Measurements from ENCODE around the gene WDR81. TPM values are rescaled to one million over a fixed set of nuclear protein-coding genes. Genes with fewer than 3 reads are reported as not detected.

WDR81 gene
- total and polyA plus RNA-seq, 2 donors (not counting 1 experiment from before 2014, with no cell fraction given): 52.7 to 102 TPM

- H3K4me3 Mint-ChIP-seq: no peak overlapping the region
- POLR2A ChIA-PET: no interaction called here
- Histone ChIP-seq H3K9ac (ENCODE audit: low read length) (no peak overlapping the region), H3K36me3 (replicated peaks in 1 of 2; ENCODE audit: control extremely low read depth in 1 of 2, control insufficient read depth in 1 of 2, extremely low read depth in 1 of 2, insufficient read depth in 2 of 2, low read length in 1 of 2) (no peaks in the 10 kb centered on the region), H2AFZ (ENCODE audit: insufficient read depth, low read depth, low read length, poor library complexity, severe bottlenecking) (no peak overlapping the region), H3K4me2 (replicated peaks; ENCODE audit: low read depth, low read length, poor library complexity, severe bottlenecking) (no peak overlapping the region), H3K4me3 (ENCODE audit: control extremely low read depth in 1 of 5, extremely low read depth in 1 of 5, insufficient read depth in 1 of 5, low read depth in 2 of 5, low read length in 4 of 5) (no peak overlapping the region), H3K4me1 (ENCODE audit: control insufficient read depth in 2 of 2, insufficient read depth in 2 of 2, low read length in 2 of 2) (peaks cover 10 to 15% of the 10 kb centered on the region in 2 donors), H3K79me2 (ENCODE audit: control insufficient read depth, insufficient read depth, low read length) (no peaks in the 10 kb centered on the region), H3K27ac (ENCODE audit: low read length in 2 of 2) (no peak overlapping the region), H3K9me3 (ENCODE audit: control extremely low read depth in 1 of 3, control insufficient read depth in 2 of 3, insufficient read depth in 1 of 3, low read length in 2 of 3) (no peaks in the 10 kb centered on the region), H4K20me1 (ENCODE audit: control insufficient read depth, insufficient read depth, low read length, poor library complexity, severe bottlenecking) (no peaks in the 10 kb centered on the region), H3K27me3 (replicated peaks in 1 of 4; ENCODE audit: control extremely low read depth in 1 of 4, control insufficient read depth in 3 of 4, insufficient read depth in 4 of 4, low read length in 3 of 4) (no peaks in the 10 kb centered on the region)
- 85% methylated on average over 17 of the region's 17 CpGs for WGBS (ENCODE audit: insufficient coverage)
- intact Hi-C loops (cut with micrococcal nuclease): no loop called here
- TF ChIP-seq CTCF (IDR thresholded peaks at IDR 0.05): no peak
- TF ChIP-seq EZH2 (IDR thresholded peaks at IDR 0.05; ENCODE audit: borderline replicate concordance, insufficient read depth, low read depth, low read length, poor library complexity, severe bottlenecking): no peak
- CTCF ChIA-PET: interaction anchor here (0.6 to 1.3 kb wide), 3 partner anchors 10 to 282 kb away, joined by 3 read pairs; no protein-coding TSS in a partner anchor
- H3K27ac Mint-ChIP-seq: no peak overlapping the region
- H3K4me1 Mint-ChIP-seq: peaks cover 20% of the 10 kb centered on the region
- no peak for DNase-seq
- no peak for ATAC-seq (ENCODE audit: low read depth)
- no peaks in the 10 kb centered on the region for H3K27me3 Mint-ChIP-seq
- no peaks in the 10 kb centered on the region for H3K9me3 Mint-ChIP-seq (ENCODE audit: insufficient read depth)
Measured at GRCh38 chr17:1755827-1756262, 31.3 kb downstream of the WDR81 start.

- Mint-ChIP-seq H3K27me3 (no peaks in the 10 kb centered on the region), H3K9me3 (ENCODE audit: insufficient read depth) (no peaks in the 10 kb centered on the region), H3K4me3 (no peak overlapping the region), H3K27ac (peak overlapping the region; percentile 39), H3K4me1 (peaks cover 28% of the 10 kb centered on the region)
- intact Hi-C loops (cut with micrococcal nuclease): no loop called here
- H3K4me3 ChIP-seq (ENCODE audit: control extremely low read depth in 1 of 5, extremely low read depth in 1 of 5, insufficient read depth in 1 of 5, low read depth in 2 of 5, low read length in 4 of 5): no peak overlapping the region
- H3K27ac ChIP-seq (ENCODE audit: low read length in 2 of 2): no peak overlapping the region
- H3K9me3 ChIP-seq (ENCODE audit: control extremely low read depth in 1 of 3, control insufficient read depth in 2 of 3, insufficient read depth in 1 of 3, low read length in 2 of 3): no peaks in the 10 kb centered on the region
- 30% methylated on average over 12 of the region's 15 CpGs for WGBS (ENCODE audit: insufficient coverage)
- H3K36me3 ChIP-seq (replicated peaks in 1 of 2; ENCODE audit: control extremely low read depth in 1 of 2, control insufficient read depth in 1 of 2, extremely low read depth in 1 of 2, insufficient read depth in 2 of 2, low read length in 1 of 2): no peaks in the 10 kb centered on the region
- no peak for ATAC-seq (ENCODE audit: low read depth)
- ChIA-PET CTCF (no interaction called here), POLR2A (no interaction called here)
- no peak overlapping the region for H3K4me2 ChIP-seq (replicated peaks; ENCODE audit: low read depth, low read length, poor library complexity, severe bottlenecking)
- H3K9ac ChIP-seq (ENCODE audit: low read length): no peak overlapping the region
- TF ChIP-seq CTCF (IDR thresholded peaks at IDR 0.05) (no peak), EZH2 (IDR thresholded peaks at IDR 0.05; ENCODE audit: borderline replicate concordance, insufficient read depth, low read depth, low read length, poor library complexity, severe bottlenecking) (no peak)
- H3K27me3 ChIP-seq (replicated peaks in 1 of 4; ENCODE audit: control extremely low read depth in 1 of 4, control insufficient read depth in 3 of 4, insufficient read depth in 4 of 4, low read length in 3 of 4): no peaks in the 10 kb centered on the region
- no peak for DNase-seq
- no peaks in the 10 kb centered on the region for H3K79me2 ChIP-seq (ENCODE audit: control insufficient read depth, insufficient read depth, low read length)
- H2AFZ ChIP-seq (ENCODE audit: insufficient read depth, low read depth, low read length, poor library complexity, severe bottlenecking): peak overlapping the region; percentile 21
- H4K20me1 ChIP-seq (ENCODE audit: control insufficient read depth, insufficient read depth, low read length, poor library complexity, severe bottlenecking): no peaks in the 10 kb centered on the region
- peaks cover 16 to 21% of the 10 kb centered on the region in 2 donors for H3K4me1 ChIP-seq (ENCODE audit: control insufficient read depth in 2 of 2, insufficient read depth in 2 of 2, low read length in 2 of 2)
Measured at GRCh38 chr17:1758807-1759206, 34.3 kb downstream of the WDR81 start.
